ENCODE results near the gene LRRN2.

The LRRN2 gene

GRCh38 chr1:204592246-204592948, 93.1 kb downstream of the LRRN2 start:
- no peak for DNase-seq

- DNase-seq, result no peak
Measured at GRCh38 chr1:204591473-204592090, 94.0 kb downstream of the LRRN2 start.

GRCh38 chr1:204589409-204590038, 96.0 kb downstream of the LRRN2 start:
- DNase-seq, result no peak

GRCh38 chr1:204588826-204589225, 96.7 kb downstream of the LRRN2 start:
- no peak for DNase-seq

- no peak for DNase-seq
Measured at GRCh38 chr1:204587621-204588020, 97.9 kb downstream of the LRRN2 start.

- DNase-seq, result no peak
Measured at GRCh38 chr1:204584699-204585372, 100.7 kb downstream of the LRRN2 start.

- DNase-seq, result no peak
Measured at GRCh38 chr1:204583909-204584632, 101.5 kb downstream of the LRRN2 start.

- DNase-seq, result no peak
Measured at GRCh38 chr1:204581759-204582158, 103.8 kb downstream of the LRRN2 start.

- DNase-seq, result no peak
Measured at GRCh38 chr1:204580862-204581261, 104.7 kb downstream of the LRRN2 start.

- DNase-seq, result no peak
Measured at GRCh38 chr1:204579681-204580080, 105.9 kb downstream of the LRRN2 start.

- peak; percentile 56 for DNase-seq
Measured at GRCh38 chr1:204578867-204579664, 106.5 kb downstream of the LRRN2 start.

- DNase-seq, result no peak
Measured at GRCh38 chr1:204577794-204578478, 107.6 kb downstream of the LRRN2 start.

- DNase-seq, result no peak
Measured at GRCh38 chr1:204576422-204576821, 109.1 kb downstream of the LRRN2 start.

- DNase-seq, result no peak
Measured at GRCh38 chr1:204575221-204576190, 110.0 kb downstream of the LRRN2 start.

GRCh38 chr1:204574865-204575163, 110.7 kb downstream of the LRRN2 start:
- no peak for DNase-seq

- DNase-seq, result no peak
Measured at GRCh38 chr1:204574016-204574864, 111.3 kb downstream of the LRRN2 start.

- DNase-seq, result no peak
Measured at GRCh38 chr1:204572923-204573922, 112.3 kb downstream of the LRRN2 start.

GRCh38 chr1:204571631-204572030, 113.9 kb downstream of the LRRN2 start:
- DNase-seq, result no peak

Data from OCI-M1 (cell line).